Calu3 (cell line): ENCODE results near the gene LCLAT1. TPM values are rescaled to one million over a fixed set of nuclear protein-coding genes. Genes with fewer than 3 reads are reported as not detected.

Experiments
- BruUV-seq: library from RNA; stranded (reverse); fragments of 400-500 nt; replicated peaks from 2 replicates; lab custom pipeline; 2021; lab: Mats Ljungman, UMichigan
- CTCF ChIA-PET: fragments of 300-600 bp; sonication (Branson Sonifier 250); formaldehyde crosslinking; loops from one replicate; lab custom pipeline; 2022; ENCODE audit warnings: antibody characterized with exemption; lab: Charles Lee
- DNase-seq: peaks from one replicate; pipeline ENCODE4 v3.0.0; 2022
- H3K27ac Mint-ChIP-seq: one replicate; pipeline ENCODE4 v1.8.0; 2022; ENCODE audit warnings: mixed read lengths; ENCODE audit not compliant: unreplicated experiment
- H3K27me3 Mint-ChIP-seq: one replicate; pipeline ENCODE4 v1.8.0; 2022; ENCODE audit warnings: mixed read lengths; ENCODE audit not compliant: unreplicated experiment
- H3K36me3 Mint-ChIP-seq: one replicate; pipeline ENCODE4 v1.8.0; 2022; ENCODE audit warnings: mild to moderate bottlenecking, moderate library complexity, mixed read lengths; ENCODE audit not compliant: insufficient read depth, unreplicated experiment
- H3K4me1 Mint-ChIP-seq: one replicate; pipeline ENCODE4 v1.8.0; 2022; ENCODE audit warnings: mild to moderate bottlenecking, low read depth, mixed read lengths; ENCODE audit not compliant: unreplicated experiment
- H3K4me3 Mint-ChIP-seq: one replicate; pipeline ENCODE4 v1.8.0; 2022; ENCODE audit warnings: mild to moderate bottlenecking, low read depth, moderate library complexity, mixed read lengths; ENCODE audit not compliant: unreplicated experiment
- H3K9me3 Mint-ChIP-seq: one replicate; pipeline ENCODE4 v1.8.0; 2022; ENCODE audit warnings: low read depth, mixed read lengths; ENCODE audit not compliant: unreplicated experiment
- intact Hi-C: fragments of 100-400 bp; cut with micrococcal nuclease; formaldehyde crosslinking; loops from one replicate; pipeline ENCODE4 v1.10.0; 2022; ENCODE audit not compliant: unreplicated experiment
- total RNA-seq: library from RNA; stranded (reverse); gene quantifications from 2 replicates; pipeline ENCODE4 v1.2.3, GENCODE V29; 2022
- TF ChIP-seq, protein P1 (sequence below): fragments of 200-600 bp; IDR thresholded peaks from one replicate; pipeline ENCODE4 v1.8.0; 2022; ENCODE audit warnings: antibody characterized with exemption; ENCODE audit not compliant: unreplicated experiment

The LCLAT1 gene
- total RNA-seq, 1 experiment from 2014 or later = 47.6 TPM

DNA sequence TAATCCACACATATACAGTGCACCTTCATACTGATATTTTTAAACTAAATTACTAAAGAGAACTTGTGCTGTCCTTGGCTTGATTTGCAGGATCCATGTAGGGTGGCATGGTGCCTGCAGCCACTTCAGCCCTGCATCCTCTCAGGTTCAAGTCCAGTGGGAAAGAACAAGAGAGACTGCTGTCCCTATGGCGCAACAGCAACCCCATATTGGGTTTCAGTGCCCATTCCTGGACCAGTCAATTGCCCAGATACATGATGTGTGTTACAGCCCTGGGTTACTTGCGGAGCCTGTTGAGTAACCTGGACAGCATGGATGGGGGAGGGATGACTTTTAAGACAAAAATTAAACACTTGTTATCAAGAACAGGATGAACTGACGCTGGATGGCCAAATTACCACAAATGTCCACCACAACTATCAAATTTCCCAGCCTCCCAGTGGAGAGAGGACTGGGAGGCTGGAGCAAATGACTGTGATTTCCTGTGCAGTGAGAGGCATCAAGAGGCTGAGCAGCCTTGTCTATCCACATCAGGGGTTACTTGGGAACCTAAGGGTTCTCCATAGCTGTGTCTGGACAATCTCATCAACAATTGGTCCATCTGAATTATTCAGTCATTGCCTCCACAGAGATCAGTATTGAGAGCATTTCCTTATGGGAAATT lies 198.2 kb downstream of the LCLAT1 start:
- Mint-ChIP-seq H3K36me3 (peaks cover 8% of the 10 kb centered on the region), H3K9me3 (no peaks in the 10 kb centered on the region), H3K27ac (no peak overlapping the region), H3K4me3 (no peak overlapping the region), H3K27me3 (no peaks in the 10 kb centered on the region), H3K4me1 (no peaks in the 10 kb centered on the region)
- CTCF ChIA-PET = no interaction called here
- no peak for DNase-seq
- BruUV-seq = no TSS peak
- TF ChIP-seq, protein P1, sequence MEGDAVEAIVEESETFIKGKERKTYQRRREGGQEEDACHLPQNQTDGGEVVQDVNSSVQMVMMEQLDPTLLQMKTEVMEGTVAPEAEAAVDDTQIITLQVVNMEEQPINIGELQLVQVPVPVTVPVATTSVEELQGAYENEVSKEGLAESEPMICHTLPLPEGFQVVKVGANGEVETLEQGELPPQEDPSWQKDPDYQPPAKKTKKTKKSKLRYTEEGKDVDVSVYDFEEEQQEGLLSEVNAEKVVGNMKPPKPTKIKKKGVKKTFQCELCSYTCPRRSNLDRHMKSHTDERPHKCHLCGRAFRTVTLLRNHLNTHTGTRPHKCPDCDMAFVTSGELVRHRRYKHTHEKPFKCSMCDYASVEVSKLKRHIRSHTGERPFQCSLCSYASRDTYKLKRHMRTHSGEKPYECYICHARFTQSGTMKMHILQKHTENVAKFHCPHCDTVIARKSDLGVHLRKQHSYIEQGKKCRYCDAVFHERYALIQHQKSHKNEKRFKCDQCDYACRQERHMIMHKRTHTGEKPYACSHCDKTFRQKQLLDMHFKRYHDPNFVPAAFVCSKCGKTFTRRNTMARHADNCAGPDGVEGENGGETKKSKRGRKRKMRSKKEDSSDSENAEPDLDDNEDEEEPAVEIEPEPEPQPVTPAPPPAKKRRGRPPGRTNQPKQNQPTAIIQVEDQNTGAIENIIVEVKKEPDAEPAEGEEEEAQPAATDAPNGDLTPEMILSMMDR = no peak
- intact Hi-C loops = no loop called here

DNA sequence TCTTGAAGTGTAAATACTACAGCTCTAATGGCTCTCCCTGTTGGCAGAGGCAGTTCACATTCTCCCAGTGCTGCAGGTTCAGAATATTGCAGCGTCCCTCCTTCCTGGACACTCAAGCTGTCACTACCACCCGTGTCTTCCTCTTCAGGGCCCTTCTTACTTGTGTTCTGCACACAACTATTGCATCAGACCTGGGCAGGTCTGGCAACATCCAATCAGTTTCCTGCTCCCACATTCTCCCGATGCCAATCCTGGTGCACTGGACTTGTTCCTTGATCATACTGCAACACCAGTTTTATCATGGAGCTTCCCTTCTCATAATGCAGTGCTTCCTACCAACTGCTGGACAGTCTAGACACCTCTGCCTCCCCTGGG lies 198.7 kb downstream of the LCLAT1 start:
- CTCF ChIA-PET = interaction anchor here (0.7 kb wide), 1 partner anchor 143 kb away, joined by 3 read pairs; no protein-coding TSS in a partner anchor
- DNase-seq = no peak
- H3K4me3 Mint-ChIP-seq = no peak overlapping the region
- no TSS peak for BruUV-seq
- TF ChIP-seq, protein P1 = no peak
- H3K36me3 Mint-ChIP-seq = peaks cover 7% of the 10 kb centered on the region
- intact Hi-C loops = no loop called here
- no peaks in the 10 kb centered on the region for H3K27me3 Mint-ChIP-seq
- no peaks in the 10 kb centered on the region for H3K9me3 Mint-ChIP-seq
- no peak overlapping the region for H3K27ac Mint-ChIP-seq
- no peaks in the 10 kb centered on the region for H3K4me1 Mint-ChIP-seq

DNA sequence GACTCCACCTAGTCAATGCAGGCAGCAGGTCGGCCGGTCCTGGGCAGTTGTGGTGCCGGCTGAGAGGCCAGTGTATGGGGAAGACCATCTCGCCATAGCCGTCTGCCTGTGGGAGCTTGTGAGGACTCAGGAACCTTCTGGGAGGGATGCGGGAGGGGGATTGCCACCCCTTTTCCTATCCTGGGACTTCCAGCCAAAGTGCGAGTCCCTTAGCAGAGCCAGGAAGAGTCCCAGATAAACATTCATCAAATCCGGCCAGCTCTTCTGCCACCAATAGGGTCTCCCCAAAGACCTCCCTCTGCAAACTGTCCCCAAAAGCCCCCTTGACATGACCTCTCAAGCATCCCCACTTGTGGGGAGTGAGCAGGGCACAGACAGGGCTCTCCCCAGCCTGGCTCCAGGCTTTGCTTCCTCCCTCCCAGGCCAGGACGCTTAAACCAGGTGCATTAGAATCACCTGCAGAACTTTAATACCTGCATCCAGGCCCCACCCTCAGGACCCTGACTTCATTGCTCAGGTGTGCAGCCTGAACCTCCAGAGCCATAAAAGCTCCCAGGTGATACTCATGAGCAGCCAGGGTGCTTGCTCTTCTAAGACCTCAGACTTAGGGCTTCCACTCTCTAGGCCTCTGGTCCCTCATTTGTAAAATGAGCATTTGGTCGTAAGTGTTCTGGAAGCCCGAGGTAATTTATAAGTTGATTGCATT lies 200.9 kb downstream of the LCLAT1 start:
- intact Hi-C loops = no loop called here
- no TSS peak for BruUV-seq
- Mint-ChIP-seq H3K4me1 (no peaks in the 10 kb centered on the region), H3K4me3 (no peak overlapping the region), H3K27ac (no peak overlapping the region), H3K27me3 (no peaks in the 10 kb centered on the region), H3K36me3 (no peaks in the 10 kb centered on the region), H3K9me3 (no peaks in the 10 kb centered on the region)
- no peak for DNase-seq
- CTCF ChIA-PET = no interaction called here
- TF ChIP-seq, protein P1 = no peak

DNA sequence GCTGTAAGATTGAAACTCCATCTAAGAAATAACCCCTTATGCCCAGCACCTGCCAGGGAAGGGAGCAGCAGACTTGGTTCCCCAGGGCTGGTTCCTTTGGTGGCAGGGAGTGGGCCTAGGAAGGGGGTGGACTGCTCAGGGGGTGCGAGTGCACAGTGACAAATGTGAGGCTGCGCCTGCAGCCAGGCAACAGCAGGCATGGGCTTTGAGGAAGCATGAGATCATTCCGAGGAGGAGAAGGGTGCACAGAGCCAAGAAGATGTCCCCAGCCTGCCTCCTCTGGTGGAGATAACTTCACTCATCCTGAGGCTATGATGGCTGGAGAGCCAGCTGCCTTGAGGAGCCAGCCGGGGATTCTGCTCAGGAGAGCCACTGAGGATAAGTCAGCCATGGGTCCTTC lies 202.2 kb downstream of the LCLAT1 start:
- intact Hi-C loops = no loop called here
- Mint-ChIP-seq H3K27ac (no peak overlapping the region), H3K4me1 (no peaks in the 10 kb centered on the region), H3K9me3 (no peaks in the 10 kb centered on the region), H3K27me3 (no peaks in the 10 kb centered on the region), H3K4me3 (no peak overlapping the region), H3K36me3 (no peaks in the 10 kb centered on the region)
- TF ChIP-seq, protein P1 = no peak
- CTCF ChIA-PET = no interaction called here
- BruUV-seq = no TSS peak
- DNase-seq = no peak
